ENCODE results near the gene DNHD1.

GRCh38 chr11:6452219-6452618, 44.9 kb upstream of the DNHD1 start:
- TF ChIP-seq CTCF (IDR thresholded peaks at IDR 0.05) (no peak), POLR2A (IDR thresholded peaks at IDR 0.05) (no peak)
